ENCODE data around the gene NLRP10.

GRCh38 chr11:8000390-8000789 lies 35.1 kb upstream of the NLRP10 start:
- TF ChIP-seq EZH2 (IDR thresholded peaks at IDR 0.05; ENCODE audit: borderline replicate concordance, low read depth, low read length, severe bottlenecking): no peak
- TF ChIP-seq, protein P1, sequence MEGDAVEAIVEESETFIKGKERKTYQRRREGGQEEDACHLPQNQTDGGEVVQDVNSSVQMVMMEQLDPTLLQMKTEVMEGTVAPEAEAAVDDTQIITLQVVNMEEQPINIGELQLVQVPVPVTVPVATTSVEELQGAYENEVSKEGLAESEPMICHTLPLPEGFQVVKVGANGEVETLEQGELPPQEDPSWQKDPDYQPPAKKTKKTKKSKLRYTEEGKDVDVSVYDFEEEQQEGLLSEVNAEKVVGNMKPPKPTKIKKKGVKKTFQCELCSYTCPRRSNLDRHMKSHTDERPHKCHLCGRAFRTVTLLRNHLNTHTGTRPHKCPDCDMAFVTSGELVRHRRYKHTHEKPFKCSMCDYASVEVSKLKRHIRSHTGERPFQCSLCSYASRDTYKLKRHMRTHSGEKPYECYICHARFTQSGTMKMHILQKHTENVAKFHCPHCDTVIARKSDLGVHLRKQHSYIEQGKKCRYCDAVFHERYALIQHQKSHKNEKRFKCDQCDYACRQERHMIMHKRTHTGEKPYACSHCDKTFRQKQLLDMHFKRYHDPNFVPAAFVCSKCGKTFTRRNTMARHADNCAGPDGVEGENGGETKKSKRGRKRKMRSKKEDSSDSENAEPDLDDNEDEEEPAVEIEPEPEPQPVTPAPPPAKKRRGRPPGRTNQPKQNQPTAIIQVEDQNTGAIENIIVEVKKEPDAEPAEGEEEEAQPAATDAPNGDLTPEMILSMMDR (IDR thresholded peaks at IDR 0.05; ENCODE audit: borderline replicate concordance, extremely low read depth, low read length, poor library complexity, severe bottlenecking): no peak
